Immature natural killer cell (primary cell): Measurements from ENCODE around the gene PAQR4. TPM values are rescaled to one million over a fixed set of nuclear protein-coding genes. Genes with fewer than 3 reads are reported as not detected.

Source experiments
- DNase-seq, 3 donors: peaks; one replicate each; pipeline ENCODE4 v3.0.0; 2022; ENCODE audit warnings: mixed read lengths in 1 of 3
- H3K27ac Mint-ChIP-seq, 6 donors: one replicate each; pipeline ENCODE4 v1.8.0; 2020; ENCODE audit warnings: mixed read lengths in 6 of 6, mild to moderate bottlenecking in 5 of 6, inconsistent platforms in 4 of 6, moderate library complexity in 3 of 6
- H3K27me3 Mint-ChIP-seq, 3 donors: one replicate each; pipeline ENCODE4 v1.8.0; 2020 to 2021; ENCODE audit warnings: low read depth in 3 of 3, mild to moderate bottlenecking in 3 of 3, mixed read lengths in 3 of 3, moderate library complexity in 3 of 3, inconsistent platforms in 1 of 3
- H3K36me3 Mint-ChIP-seq, 3 donors: one replicate each; pipeline ENCODE4 v1.8.0; 2020; ENCODE audit warnings: mixed read lengths in 3 of 3, inconsistent platforms in 2 of 3, mild to moderate bottlenecking in 2 of 3
- H3K4me1 Mint-ChIP-seq, 2 donors: one replicate each; pipeline ENCODE4 v1.8.0; 2020; ENCODE audit warnings: inconsistent platforms in 2 of 2, mild to moderate bottlenecking in 2 of 2, mixed read lengths in 2 of 2, moderate library complexity in 1 of 2
- H3K4me3 Mint-ChIP-seq, 5 donors: one replicate each; pipeline ENCODE4 v1.8.0; 2020; ENCODE audit warnings: mild to moderate bottlenecking in 5 of 5, mixed read lengths in 5 of 5, inconsistent platforms in 3 of 5, moderate library complexity in 3 of 5
- H3K9me3 Mint-ChIP-seq, 6 donors: one replicate each; pipeline ENCODE4 v1.8.0; 2020; ENCODE audit warnings: mild to moderate bottlenecking in 6 of 6, mixed read lengths in 6 of 6, inconsistent platforms in 4 of 6, moderate library complexity in 3 of 6
- polyA plus RNA-seq, 3 donors: library from polyadenylated mRNA; unstranded; fragments of 300-500 nt; fragmentation: Illumina TruSeq; gene quantifications; one replicate each; pipeline ENCODE4 v1.2.3, GENCODE V29; 2021

Gene PAQR4
- polyA plus RNA-seq, 3 donors from 2014 or later = 2.7 to 3.5 (median 2.7) TPM

DNA sequence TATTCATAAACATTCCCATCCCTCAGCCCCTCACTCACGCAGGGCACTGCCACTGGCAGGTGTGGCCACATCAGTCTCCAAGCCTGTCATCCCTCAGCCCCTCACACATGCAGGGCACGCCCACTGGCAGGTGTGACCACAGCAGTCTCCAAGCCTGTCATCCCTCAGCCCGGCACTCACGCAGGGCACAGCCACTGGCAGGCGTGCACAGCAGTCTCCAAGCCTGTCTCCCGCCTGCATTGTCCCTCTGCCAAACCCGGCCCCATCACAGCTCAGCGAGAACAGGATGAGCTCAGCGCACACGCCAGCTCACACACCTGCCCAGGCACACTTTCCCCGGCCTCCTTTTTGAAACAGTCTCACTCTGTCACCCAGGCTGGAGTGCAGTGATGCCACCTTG lies 16.5 kb upstream of the PAQR4 start:
- no peak for DNase-seq
- H3K4me1 Mint-ChIP-seq = no peaks in the 10 kb centered on the region
- H3K27me3 Mint-ChIP-seq = peaks cover 0 to 7% (median 3%) of the 10 kb centered on the region in 3 donors
- H3K9me3 Mint-ChIP-seq = no peaks in the 10 kb centered on the region
- peaks cover 0 to 3% (median 0%) of the 10 kb centered on the region in 3 donors for H3K36me3 Mint-ChIP-seq
- no peak overlapping the region for H3K27ac Mint-ChIP-seq
- H3K4me3 Mint-ChIP-seq = no peak overlapping the region

DNA sequence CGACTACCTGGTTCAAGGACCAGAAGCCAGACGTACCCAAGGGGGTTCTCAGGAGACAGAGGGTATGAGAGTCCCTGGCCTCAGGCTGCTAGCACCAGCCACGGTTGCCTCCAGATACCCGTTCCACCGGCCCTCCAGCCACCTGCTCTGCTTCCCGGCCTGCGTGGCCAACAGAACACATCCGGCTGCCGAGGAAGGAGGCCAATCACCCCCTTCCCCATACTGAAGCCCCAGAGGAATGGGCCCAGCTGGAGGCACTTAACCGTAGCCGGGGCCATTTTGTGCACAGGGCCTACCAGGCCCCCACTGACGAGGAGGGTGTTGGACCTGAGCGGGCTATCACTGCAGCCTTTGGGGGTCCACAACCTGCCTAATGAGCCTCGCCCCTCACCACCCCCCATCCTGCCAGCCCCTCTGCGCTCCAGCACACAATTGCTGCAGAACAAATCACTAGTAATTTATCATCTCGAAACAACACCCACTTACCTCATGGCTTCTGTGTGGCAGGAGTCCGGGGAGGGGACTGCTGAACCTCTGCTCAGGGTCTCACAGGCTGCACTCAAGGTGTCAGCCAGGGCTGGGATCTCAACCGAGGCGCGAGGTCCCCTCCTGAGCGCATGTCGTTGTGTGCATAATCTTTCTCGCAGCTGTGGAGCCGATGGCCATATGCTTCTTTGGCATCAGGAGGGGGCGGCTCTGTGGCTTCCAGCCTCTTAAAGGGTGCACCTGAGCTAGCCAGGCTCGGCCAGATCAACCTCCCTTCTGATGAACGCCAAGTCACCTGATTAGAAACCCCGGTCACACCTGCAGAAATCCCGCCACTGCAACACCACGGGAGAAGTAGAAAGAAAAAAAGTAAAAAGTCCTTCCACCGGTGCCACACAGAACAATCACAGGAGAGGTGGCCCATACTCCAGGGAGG lies 15.2 kb upstream of the PAQR4 start:
- H3K27me3 Mint-ChIP-seq = peaks cover 0 to 7% (median 5%) of the 10 kb centered on the region in 3 donors
- DNase-seq = no peak
- H3K36me3 Mint-ChIP-seq = no peaks in the 10 kb centered on the region
- H3K27ac Mint-ChIP-seq = no peak overlapping the region
- H3K4me1 Mint-ChIP-seq = no peaks in the 10 kb centered on the region
- no peak overlapping the region for H3K4me3 Mint-ChIP-seq
- H3K9me3 Mint-ChIP-seq = peaks cover 0 to 1% (median 0%) of the 10 kb centered on the region in 6 donors

DNA sequence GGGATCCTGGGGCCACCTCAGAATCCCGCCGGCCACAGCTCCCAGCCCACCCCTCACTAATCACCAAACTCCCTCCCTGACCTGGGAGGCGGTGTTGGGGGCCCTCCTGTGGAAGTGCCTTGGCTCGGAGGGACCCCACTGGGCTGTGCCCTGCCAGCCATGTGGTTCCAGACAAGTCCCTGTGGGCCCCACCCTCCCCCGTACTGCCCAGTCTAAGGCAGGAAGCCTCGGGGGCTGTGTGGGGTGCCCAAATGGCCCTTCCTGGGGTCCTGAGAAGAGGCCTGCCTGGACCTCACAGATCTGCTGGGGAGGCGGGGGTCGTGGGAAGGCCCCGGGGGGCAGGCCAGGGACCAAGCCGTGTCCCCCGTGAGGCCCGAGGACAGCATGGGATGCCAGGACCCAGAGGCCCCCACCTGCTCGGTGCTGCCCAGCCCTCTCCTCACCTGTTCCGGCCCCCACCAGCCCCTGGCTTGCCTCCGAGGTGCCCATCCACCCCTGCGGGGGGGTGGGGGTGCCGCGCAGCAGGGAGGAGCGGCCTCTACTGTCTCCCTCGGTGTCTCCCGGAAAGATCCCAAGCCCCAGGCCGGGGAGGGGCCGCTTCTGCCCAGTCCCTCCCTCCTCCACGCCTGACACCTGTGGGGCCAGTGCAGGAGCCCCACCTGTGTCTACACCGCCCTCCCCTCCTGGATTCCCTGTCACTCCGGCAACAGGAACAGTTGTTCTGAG lies 14.3 kb upstream of the PAQR4 start:
- Mint-ChIP-seq H3K4me3 (no peak overlapping the region), H3K27me3 (peaks cover 0 to 11% (median 5%) of the 10 kb centered on the region in 3 donors), H3K4me1 (no peaks in the 10 kb centered on the region), H3K27ac (no peak overlapping the region), H3K9me3 (peaks cover 0 to 1% (median 0%) of the 10 kb centered on the region in 6 donors), H3K36me3 (no peaks in the 10 kb centered on the region)
- no peak for DNase-seq

DNA sequence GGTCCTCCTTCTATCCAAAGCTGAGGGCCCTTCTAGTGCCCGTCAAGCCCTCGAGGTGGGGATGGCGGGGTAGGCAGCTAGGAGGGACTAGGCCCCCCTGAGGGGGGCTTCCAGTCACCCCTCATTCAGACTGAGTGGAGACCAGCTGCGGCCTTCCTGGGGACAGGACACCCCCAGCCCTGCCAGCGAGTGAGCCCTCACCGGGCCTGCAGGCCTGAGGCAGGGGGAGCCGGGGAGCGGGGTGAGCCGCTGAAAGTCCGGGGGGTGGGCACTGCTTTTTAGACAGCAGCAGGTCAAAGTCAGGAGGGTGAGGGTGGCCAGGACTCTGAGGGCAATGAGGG lies 13.7 kb upstream of the PAQR4 start:
- Mint-ChIP-seq H3K9me3 (peaks cover 0 to 1% (median 0%) of the 10 kb centered on the region in 6 donors), H3K27ac (no peak overlapping the region), H3K4me3 (no peak overlapping the region), H3K27me3 (peaks cover 2 to 17% (median 7%) of the 10 kb centered on the region in 3 donors), H3K4me1 (no peaks in the 10 kb centered on the region), H3K36me3 (no peaks in the 10 kb centered on the region)
- no peak for DNase-seq

DNA sequence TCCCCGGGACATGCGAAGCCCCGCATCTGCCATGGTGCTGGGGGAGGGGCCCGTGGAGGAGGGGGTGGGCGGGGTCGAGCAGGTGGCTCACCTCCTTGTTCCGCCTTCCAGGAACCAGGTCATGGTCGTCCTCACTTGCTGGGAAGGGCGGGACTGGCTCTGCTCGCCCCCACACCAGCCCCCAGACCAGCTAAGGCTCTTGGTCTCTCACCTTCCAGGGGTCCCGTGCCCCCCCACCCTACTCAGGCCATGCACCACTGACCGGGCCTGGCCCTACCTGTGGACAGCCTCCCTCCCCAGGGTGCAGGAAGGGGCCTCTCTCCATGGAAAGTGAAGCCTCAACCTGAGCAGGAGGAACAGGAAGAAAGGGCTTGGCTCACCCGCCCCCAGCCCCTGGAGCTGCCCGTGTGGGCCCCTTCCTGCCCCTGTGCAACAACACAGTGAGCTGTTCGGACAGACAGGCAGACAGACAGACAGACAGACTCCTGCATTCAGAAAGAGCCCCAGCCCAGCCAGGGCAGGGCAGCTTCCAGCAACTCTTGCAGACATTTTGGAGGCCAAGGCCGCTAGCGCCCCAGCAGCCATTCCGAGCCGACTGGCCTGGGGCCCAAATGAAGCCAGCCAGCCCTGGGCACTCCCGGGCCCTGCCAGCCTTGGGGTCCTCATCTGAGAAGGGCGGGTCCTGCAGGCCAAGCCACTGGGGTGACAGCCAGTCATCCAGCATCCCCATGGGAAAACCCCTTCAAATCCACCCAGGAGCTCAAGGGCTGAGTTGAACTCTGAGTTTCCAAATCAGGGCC lies 13.2 kb upstream of the PAQR4 start:
- peaks cover 0 to 1% (median 0%) of the 10 kb centered on the region in 6 donors for H3K9me3 Mint-ChIP-seq
- H3K36me3 Mint-ChIP-seq = no peaks in the 10 kb centered on the region
- H3K4me1 Mint-ChIP-seq = no peaks in the 10 kb centered on the region
- no peak overlapping the region for H3K4me3 Mint-ChIP-seq
- H3K27ac Mint-ChIP-seq = no peak overlapping the region
- no peak for DNase-seq
- peaks cover 2 to 19% (median 7%) of the 10 kb centered on the region in 3 donors for H3K27me3 Mint-ChIP-seq

DNA sequence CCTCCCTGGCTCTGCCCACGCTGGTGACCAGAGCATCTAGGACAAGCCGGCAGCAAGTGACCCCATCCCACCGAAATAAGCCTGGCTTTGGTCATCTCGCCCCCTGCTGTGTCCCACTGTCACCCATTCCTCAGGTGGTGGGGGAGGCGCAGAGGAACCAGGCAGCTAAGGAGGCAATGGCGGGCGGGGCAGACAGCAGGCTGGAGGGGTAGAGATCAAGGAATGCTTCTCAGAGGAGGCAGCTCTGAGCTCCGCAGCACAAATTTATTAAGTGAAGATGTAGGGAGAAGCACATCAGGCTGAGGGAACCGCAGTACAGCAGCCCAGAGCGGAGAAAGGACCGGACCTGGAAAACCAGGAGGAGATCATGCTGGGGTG lies 12.6 kb upstream of the PAQR4 start:
- H3K36me3 Mint-ChIP-seq = no peaks in the 10 kb centered on the region
- no peaks in the 10 kb centered on the region for H3K4me1 Mint-ChIP-seq
- no peak for DNase-seq
- no peak overlapping the region for H3K4me3 Mint-ChIP-seq
- peaks cover 2 to 19% (median 7%) of the 10 kb centered on the region in 3 donors for H3K27me3 Mint-ChIP-seq
- no peak overlapping the region for H3K27ac Mint-ChIP-seq
- peaks cover 0 to 1% (median 0%) of the 10 kb centered on the region in 6 donors for H3K9me3 Mint-ChIP-seq

DNA sequence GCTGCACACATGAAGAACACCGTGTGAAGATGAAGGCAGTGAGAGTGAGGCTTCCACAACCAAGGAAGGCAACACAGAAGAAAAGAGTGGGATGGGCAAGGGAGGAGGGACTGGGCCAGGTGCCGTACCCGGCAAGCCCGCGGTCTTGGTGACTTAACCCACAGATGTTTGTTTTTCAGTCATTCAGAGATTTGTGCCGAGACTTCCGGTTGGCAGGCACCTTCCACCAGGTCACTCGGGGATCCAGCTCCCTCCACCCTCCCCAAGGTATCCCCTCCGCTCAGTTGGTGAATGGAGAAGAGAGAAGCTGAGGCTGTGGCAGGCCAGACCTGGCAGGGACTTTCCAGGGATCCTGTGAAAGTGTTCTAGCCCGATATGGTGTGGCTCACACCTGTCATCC lies 9.9 kb upstream of the PAQR4 start:
- H3K9me3 Mint-ChIP-seq = peaks cover 0 to 1% (median 0%) of the 10 kb centered on the region in 6 donors
- peaks cover 0 to 3% of the 10 kb centered on the region in 2 donors for H3K4me1 Mint-ChIP-seq
- no peaks in the 10 kb centered on the region for H3K36me3 Mint-ChIP-seq

DNA sequence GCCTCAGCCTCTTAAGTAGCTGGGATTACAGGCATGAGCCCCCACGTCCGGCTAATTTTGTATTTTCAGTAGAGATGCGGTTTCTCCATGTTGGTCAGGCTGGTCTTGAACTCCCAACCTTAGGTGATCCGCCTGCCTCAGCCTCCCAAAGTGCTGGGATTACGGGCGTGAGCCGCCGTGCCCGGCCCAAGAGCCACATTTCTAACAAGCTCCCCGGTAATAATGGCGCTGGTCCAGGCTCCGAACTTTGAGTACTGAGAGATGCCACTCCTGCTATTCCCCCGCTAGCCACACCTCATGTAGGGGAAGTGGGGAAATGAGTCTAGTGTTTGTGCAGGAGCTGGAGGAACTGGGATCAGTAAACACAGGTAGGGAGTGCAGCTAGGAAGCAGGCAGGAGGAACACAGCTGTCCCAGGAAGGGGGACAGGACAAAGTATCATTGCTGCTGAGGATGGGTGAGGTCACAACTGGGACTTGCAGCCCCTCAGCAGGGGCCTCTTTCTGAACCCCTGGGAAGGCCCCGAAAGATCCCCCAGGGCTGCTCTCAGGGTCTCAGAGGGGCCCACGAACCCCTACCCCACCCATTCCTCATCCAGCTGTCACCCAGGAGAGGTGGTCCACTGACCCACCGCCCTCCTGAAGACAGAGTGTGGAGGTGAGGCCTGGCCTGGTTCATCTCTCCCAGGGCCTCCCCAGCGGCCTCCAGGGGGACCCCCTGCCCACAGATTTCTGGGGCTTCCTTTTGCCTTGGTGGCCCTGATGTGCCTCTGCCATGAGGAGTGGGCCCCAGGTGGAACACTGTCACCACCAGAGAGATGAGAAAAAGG lies 8.8 kb upstream of the PAQR4 start:
- Mint-ChIP-seq H3K27me3 (peaks cover 4 to 27% (median 9%) of the 10 kb centered on the region in 3 donors), H3K4me3 (no peak overlapping the region), H3K4me1 (peaks cover 4 to 7% of the 10 kb centered on the region in 2 donors), H3K36me3 (no peaks in the 10 kb centered on the region), H3K9me3 (peaks cover 0 to 1% (median 0%) of the 10 kb centered on the region in 6 donors), H3K27ac (no peak overlapping the region)
- DNase-seq = no peak

More for the DNA sequence above, 9.9 kb upstream of the PAQR4 start:
- Mint-ChIP-seq H3K4me3 (no peak overlapping the region), H3K27me3 (peaks cover 4 to 23% (median 9%) of the 10 kb centered on the region in 3 donors), H3K27ac (no peak overlapping the region)
- DNase-seq = no peak

DNA sequence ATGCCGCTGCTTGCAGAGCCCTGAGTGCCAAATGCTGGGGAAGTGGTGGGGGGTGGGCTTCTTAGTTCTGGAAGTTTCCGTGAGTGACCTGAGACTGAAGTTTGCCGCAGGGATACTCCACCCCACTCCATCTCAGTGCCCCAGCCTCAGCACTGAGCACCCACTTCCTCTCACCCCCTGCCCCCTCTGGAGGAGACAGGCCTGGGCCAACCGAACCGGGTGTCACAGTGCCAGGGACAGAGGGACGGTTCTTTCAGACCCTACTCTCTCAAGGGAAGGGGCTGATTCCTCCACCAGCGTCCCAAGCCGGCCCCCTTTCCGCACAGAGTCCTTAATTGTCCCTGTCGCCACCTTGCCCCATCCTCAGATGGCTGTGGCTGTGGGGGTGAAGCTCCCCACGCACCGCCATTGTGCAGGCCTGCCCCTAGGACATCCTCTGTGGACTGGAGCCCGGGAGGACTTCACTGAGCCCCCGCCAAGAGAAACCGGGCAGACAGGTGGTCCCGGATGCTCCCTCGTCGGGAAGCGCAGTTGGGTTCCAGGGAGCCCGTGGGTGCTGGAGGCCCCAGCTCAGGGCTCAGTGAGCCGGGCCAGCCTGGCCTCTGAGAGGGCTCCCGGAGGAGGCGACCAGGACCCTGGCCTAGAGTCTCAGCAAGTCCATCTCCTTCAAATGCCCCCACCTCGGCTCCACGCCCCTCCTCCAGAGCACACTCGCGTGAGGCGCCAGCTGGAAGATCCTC lies 6.6 kb upstream of the PAQR4 start:
- H3K4me3 Mint-ChIP-seq = no peak overlapping the region
- H3K4me1 Mint-ChIP-seq = peaks cover 8 to 11% of the 10 kb centered on the region in 2 donors
- no peaks in the 10 kb centered on the region for H3K36me3 Mint-ChIP-seq
- peaks cover 10 to 32% (median 10%) of the 10 kb centered on the region in 3 donors for H3K27me3 Mint-ChIP-seq
- no peak overlapping the region for H3K27ac Mint-ChIP-seq
- no peak for DNase-seq
- H3K9me3 Mint-ChIP-seq = peaks cover 0 to 1% (median 0%) of the 10 kb centered on the region in 6 donors

DNA sequence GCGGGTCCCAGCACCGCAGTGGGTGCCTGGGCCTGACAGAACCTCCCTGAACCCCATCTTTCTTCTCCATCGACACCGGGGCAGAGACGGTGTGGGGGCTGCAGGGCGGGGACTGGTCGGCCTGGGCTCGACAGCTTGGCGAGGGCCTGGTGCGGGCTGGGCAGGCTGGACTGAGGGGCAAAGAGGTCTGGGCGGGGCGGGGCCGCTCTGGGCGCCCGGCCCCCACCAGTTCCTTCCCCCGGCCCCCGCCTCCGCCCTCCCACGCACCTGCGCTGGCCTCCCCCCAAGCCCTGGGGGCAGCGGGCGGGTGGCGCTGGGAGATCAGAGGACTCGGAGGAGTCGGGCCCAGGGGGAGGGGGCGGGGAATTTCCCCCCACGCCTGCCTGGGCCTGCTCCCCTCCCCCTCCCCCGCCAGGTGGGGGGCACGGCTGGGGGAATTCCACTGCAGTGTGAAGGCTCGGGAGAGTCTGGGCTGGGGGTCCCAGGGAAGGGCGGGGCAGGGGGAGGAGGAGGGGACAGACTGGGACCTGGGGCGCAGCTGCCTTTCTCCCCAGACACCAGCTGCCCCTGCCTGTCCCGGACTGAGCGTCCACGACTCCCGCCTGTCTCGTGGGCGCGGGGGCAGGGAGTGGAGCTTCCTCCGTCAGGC lies 6.0 kb upstream of the PAQR4 start:
- no peak for DNase-seq
- H3K9me3 Mint-ChIP-seq = peaks cover 0 to 1% (median 0%) of the 10 kb centered on the region in 6 donors
- peak overlapping the region in 1 of 5 donors; percentile 52 for H3K4me3 Mint-ChIP-seq
- peaks cover 11% of the 10 kb centered on the region in 2 donors for H3K4me1 Mint-ChIP-seq
- H3K27me3 Mint-ChIP-seq = peaks cover 11 to 32% (median 13%) of the 10 kb centered on the region in 3 donors
- H3K27ac Mint-ChIP-seq = no peak overlapping the region
- no peaks in the 10 kb centered on the region for H3K36me3 Mint-ChIP-seq

DNA sequence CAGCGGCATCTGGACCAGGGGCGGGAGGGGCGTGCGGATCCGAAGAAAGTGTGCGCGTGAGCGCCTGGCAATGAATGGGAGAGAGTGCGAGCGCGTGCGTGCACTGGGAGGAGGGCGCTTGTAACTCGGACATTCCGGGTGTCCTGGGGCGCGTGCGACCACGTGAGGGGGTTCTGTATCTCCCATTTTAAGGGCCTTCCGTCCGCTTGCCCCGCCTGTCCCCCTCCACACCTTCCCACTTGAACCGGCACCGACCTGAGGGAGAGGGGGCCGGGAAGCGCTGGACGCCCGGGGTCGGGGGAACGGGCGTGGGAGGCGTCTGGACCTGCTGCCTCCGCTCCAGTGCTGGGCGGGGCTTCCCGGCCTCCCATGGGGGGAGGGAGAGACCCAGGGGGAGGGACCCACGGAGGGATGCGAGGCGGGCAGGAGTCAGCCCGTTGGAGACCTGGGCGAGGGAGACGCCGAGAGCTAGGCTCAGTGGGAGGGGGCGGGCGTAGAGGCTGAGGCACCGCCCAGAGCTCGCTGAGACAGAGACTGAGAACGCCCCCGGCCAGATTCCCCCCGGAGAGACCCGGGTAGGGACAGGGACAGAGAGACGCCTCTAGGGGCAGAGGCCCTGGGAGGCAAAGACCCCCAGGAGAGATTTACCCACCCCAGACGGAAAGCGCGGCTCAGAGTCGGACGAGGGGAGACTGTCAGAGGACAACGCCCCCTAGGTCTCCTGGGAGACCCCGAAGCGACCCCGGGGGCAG lies 5.2 kb upstream of the PAQR4 start, which contains the start of gene KREMEN2:
Gene KREMEN2 (plus strand): TSS at position 553 of the 752 bp plus-strand sequence. CDS start 246 bp downstream, outside the sequence.
- Mint-ChIP-seq H3K9me3 (no peaks in the 10 kb centered on the region), H3K36me3 (no peaks in the 10 kb centered on the region), H3K27ac (no peak within 1 kb of the TSS), H3K27me3 (peaks cover 14 to 36% (median 15%) of the 10 kb centered on the region in 3 donors), H3K4me3 (peak within 1 kb of the TSS; percentile 59 to 76 (median 67)), H3K4me1 (peaks cover 17 to 18% of the 10 kb centered on the region in 2 donors)
- no peak for DNase-seq
